ENCODE measurements around the gene C6orf118.

DNA sequence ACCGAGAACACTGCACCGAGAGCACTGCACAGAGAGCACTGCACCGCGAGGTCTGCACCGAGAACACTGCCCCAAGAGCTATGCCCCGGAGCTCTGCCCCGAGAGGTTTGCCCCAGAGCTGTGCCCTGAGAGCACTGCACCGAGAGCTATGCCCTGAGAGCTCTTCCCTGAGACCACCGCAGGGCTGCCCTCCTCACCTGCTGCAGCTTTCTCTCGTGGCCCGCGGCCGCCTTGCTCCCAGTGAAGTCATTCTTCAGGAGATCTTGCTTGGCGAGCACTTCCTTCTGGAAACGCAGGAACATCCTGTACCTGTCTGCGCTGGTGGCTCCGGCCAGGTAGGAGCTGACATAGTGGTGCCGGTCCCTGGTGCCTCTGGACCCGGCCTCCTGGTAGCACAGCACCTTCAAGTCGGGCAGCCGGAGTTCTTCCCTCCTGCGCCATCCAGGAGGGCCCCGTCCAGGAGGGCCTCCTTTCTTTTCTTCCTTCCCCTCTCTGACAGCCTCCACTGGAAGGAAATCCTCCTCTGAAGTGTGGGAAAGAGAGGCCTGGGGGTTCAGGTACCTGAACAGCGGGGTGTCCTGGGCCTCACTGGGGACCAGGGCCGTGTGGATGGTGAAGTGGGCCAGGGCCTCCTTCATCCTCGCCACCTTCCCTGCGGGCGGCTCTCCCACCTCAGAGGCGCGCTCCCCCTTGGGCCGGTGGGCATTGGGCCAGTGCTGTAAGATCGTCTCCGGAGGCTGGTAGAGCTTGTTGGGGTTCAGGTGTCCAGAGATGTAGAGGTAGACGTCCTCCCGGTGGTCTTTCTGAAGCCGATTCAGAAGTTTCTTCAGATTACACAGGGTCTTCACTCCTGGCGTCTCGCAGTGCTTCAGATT, 7.8 kb downstream of the C6orf118 start:
- no peak for TF ChIP-seq POLR2A (IDR thresholded peaks at IDR 0.05)
- TF ChIP-seq, protein P1, sequence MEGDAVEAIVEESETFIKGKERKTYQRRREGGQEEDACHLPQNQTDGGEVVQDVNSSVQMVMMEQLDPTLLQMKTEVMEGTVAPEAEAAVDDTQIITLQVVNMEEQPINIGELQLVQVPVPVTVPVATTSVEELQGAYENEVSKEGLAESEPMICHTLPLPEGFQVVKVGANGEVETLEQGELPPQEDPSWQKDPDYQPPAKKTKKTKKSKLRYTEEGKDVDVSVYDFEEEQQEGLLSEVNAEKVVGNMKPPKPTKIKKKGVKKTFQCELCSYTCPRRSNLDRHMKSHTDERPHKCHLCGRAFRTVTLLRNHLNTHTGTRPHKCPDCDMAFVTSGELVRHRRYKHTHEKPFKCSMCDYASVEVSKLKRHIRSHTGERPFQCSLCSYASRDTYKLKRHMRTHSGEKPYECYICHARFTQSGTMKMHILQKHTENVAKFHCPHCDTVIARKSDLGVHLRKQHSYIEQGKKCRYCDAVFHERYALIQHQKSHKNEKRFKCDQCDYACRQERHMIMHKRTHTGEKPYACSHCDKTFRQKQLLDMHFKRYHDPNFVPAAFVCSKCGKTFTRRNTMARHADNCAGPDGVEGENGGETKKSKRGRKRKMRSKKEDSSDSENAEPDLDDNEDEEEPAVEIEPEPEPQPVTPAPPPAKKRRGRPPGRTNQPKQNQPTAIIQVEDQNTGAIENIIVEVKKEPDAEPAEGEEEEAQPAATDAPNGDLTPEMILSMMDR (IDR thresholded peaks at IDR 0.05), result no peak

Data from uterus (tissue), 2 donors.